IPS DF 6.9 (cell line): ENCODE data around the gene GLRA3.

Source experiments
- DNase-seq: peaks from one replicate; pipeline ENCODE4 v3.0.0-alpha.2; 2013; ENCODE audit warnings: low read depth, low spot score
- H3K27ac ChIP-seq: one replicate; pipeline ENCODE4 v1.5.1; 2013; ENCODE audit warnings: low read length, control low read depth
- H3K27me3 ChIP-seq: 2 replicates; pipeline ENCODE4 v1.6.1; 2013; ENCODE audit warnings: mild to moderate bottlenecking, low read length; ENCODE audit not compliant: control insufficient read depth, insufficient read depth
- H3K36me3 ChIP-seq: 2 replicates; pipeline ENCODE4 v1.6.1; 2013; ENCODE audit warnings: low read length; ENCODE audit not compliant: control insufficient read depth, insufficient read depth
- H3K4me1 ChIP-seq: 2 replicates; pipeline ENCODE4 v1.6.1; 2013; ENCODE audit warnings: low read length; ENCODE audit not compliant: control insufficient read depth, insufficient read depth
- H3K4me3 ChIP-seq: 2 replicates; pipeline ENCODE4 v1.5.1; 2013; ENCODE audit warnings: mild to moderate bottlenecking, low read length
- H3K9me3 ChIP-seq: 2 replicates; pipeline ENCODE4 v1.6.1; 2013; ENCODE audit warnings: low read length, inconsistent platforms; ENCODE audit not compliant: control insufficient read depth, insufficient read depth
- whole genome bisulfite sequencing: extraction: QIAGEN DNeasy Blood & Tissue Kit; methylation state at CpG from one replicate; pipeline ENCODE4 v1.1.7; 2013; ENCODE audit warnings: mixed read lengths, missing lambda C conversion rate; ENCODE audit not compliant: insufficient read length, insufficient coverage; 5-methylcytosine and 5-hydroxymethylcytosine counted together

GLRA3 gene

GRCh38 chr4:174607792-174608191 lies 221.3 kb downstream of the GLRA3 start:
- H3K27me3 ChIP-seq: no peaks in the 10 kb centered on the region
- H3K4me3 ChIP-seq: no peak overlapping the region
- no peaks in the 10 kb centered on the region for H3K9me3 ChIP-seq
- DNase-seq: no peak
- H3K36me3 ChIP-seq: no peaks in the 10 kb centered on the region
- no peaks in the 10 kb centered on the region for H3K4me1 ChIP-seq
- H3K27ac ChIP-seq: no peak overlapping the region
- WGBS: no CpG with 5 or more reads among the region's 1 CpG

- DNase-seq: no peak
- H3K27ac ChIP-seq: no peak overlapping the region
- WGBS: no CpG with 5 or more reads among the region's 4 CpGs
- no peak overlapping the region for H3K4me3 ChIP-seq
- H3K36me3 ChIP-seq: no peaks in the 10 kb centered on the region
- no peaks in the 10 kb centered on the region for H3K9me3 ChIP-seq
- no peaks in the 10 kb centered on the region for H3K4me1 ChIP-seq
- H3K27me3 ChIP-seq: no peaks in the 10 kb centered on the region
These were observed 224.8 kb downstream of the GLRA3 start for GRCh38 chr4:174604198-174604597.

- Histone ChIP-seq H3K9me3 (no peaks in the 10 kb centered on the region), H3K36me3 (no peaks in the 10 kb centered on the region), H3K4me3 (no peak overlapping the region), H3K27ac (no peak overlapping the region), H3K4me1 (no peaks in the 10 kb centered on the region), H3K27me3 (no peaks in the 10 kb centered on the region)
- WGBS: no CpG with 5 or more reads among the region's 1 CpG
- no peak for DNase-seq
These were observed 228.7 kb downstream of the GLRA3 start for GRCh38 chr4:174600391-174600790.

- whole genome bisulfite sequencing: no CpG with 5 or more reads among the region's 3 CpGs
- DNase-seq: no peak
- Histone ChIP-seq H3K9me3 (no peaks in the 10 kb centered on the region), H3K36me3 (no peaks in the 10 kb centered on the region), H3K4me3 (no peak overlapping the region), H3K4me1 (no peaks in the 10 kb centered on the region), H3K27ac (no peak overlapping the region), H3K27me3 (no peaks in the 10 kb centered on the region)
These were observed 230.2 kb downstream of the GLRA3 start for GRCh38 chr4:174598800-174599199.

- no peak for DNase-seq
- Histone ChIP-seq H3K36me3 (no peaks in the 10 kb centered on the region), H3K27me3 (no peaks in the 10 kb centered on the region), H3K4me3 (no peak overlapping the region), H3K9me3 (no peaks in the 10 kb centered on the region), H3K4me1 (no peaks in the 10 kb centered on the region), H3K27ac (no peak overlapping the region)
- WGBS: no CpG with 5 or more reads among the region's 1 CpG
These were observed 232.5 kb downstream of the GLRA3 start for GRCh38 chr4:174596513-174596912.

- DNase-seq: no peak
- H3K4me3 ChIP-seq: no peak overlapping the region
- no peaks in the 10 kb centered on the region for H3K4me1 ChIP-seq
- no peaks in the 10 kb centered on the region for H3K27me3 ChIP-seq
- WGBS: no CpG with 5 or more reads among the region's 4 CpGs
- no peak overlapping the region for H3K27ac ChIP-seq
- H3K36me3 ChIP-seq: no peaks in the 10 kb centered on the region
- no peaks in the 10 kb centered on the region for H3K9me3 ChIP-seq
These were observed 233.7 kb downstream of the GLRA3 start for GRCh38 chr4:174595141-174595929.

GRCh38 chr4:174593701-174594100 lies 235.3 kb downstream of the GLRA3 start:
- no peaks in the 10 kb centered on the region for H3K4me1 ChIP-seq
- no peaks in the 10 kb centered on the region for H3K9me3 ChIP-seq
- H3K27me3 ChIP-seq: no peaks in the 10 kb centered on the region
- H3K4me3 ChIP-seq: no peak overlapping the region
- H3K27ac ChIP-seq: no peak overlapping the region
- H3K36me3 ChIP-seq: no peaks in the 10 kb centered on the region
- WGBS: no CpG with 5 or more reads among the region's 3 CpGs
- no peak for DNase-seq

GRCh38 chr4:174592985-174593335 lies 236.1 kb downstream of the GLRA3 start:
- Histone ChIP-seq H3K4me1 (no peaks in the 10 kb centered on the region), H3K27me3 (no peaks in the 10 kb centered on the region), H3K27ac (no peak overlapping the region), H3K36me3 (no peaks in the 10 kb centered on the region), H3K4me3 (no peak overlapping the region), H3K9me3 (no peaks in the 10 kb centered on the region)
- WGBS: no CpG with 5 or more reads among the region's 3 CpGs
- no peak for DNase-seq

GRCh38 chr4:174592256-174592984 lies 236.6 kb downstream of the GLRA3 start:
- Histone ChIP-seq H3K4me3 (no peak overlapping the region), H3K27ac (no peak overlapping the region), H3K27me3 (no peaks in the 10 kb centered on the region), H3K9me3 (no peaks in the 10 kb centered on the region), H3K36me3 (no peaks in the 10 kb centered on the region), H3K4me1 (no peaks in the 10 kb centered on the region)
- WGBS: no CpG with 5 or more reads among the region's 3 CpGs
- DNase-seq: no peak

- no peaks in the 10 kb centered on the region for H3K9me3 ChIP-seq
- DNase-seq: no peak
- no peak overlapping the region for H3K4me3 ChIP-seq
- no peaks in the 10 kb centered on the region for H3K27me3 ChIP-seq
- WGBS: no CpG with 5 or more reads among the region's 5 CpGs
- H3K4me1 ChIP-seq: no peaks in the 10 kb centered on the region
- H3K36me3 ChIP-seq: no peaks in the 10 kb centered on the region
- no peak overlapping the region for H3K27ac ChIP-seq
These were observed 237.6 kb downstream of the GLRA3 start for GRCh38 chr4:174591243-174592021.
